ENCODE results near the gene ELL2. TPM values are rescaled to one million over a fixed set of nuclear protein-coding genes. Genes with fewer than 3 reads are reported as not detected.

Gene ELL2
- total and polyA plus RNA-seq, 2 of the 13 experiments (the other 11 are each of a cell fraction or from before 2014, with no cell fraction given): 78.9 to 97.1 TPM

- TF ChIP-seq TRAFD1 (CRISPR knock-in tag; IDR thresholded peaks at IDR 0.05; ENCODE audit: borderline replicate concordance): peak; percentile 17; the same call in 1 of the 2 replicates
- TF ChIP-seq ZNF510 (CRISPR knock-in tag; IDR thresholded peaks at IDR 0.05; ENCODE audit: low read depth): no peak
- no peak for TF ChIP-seq ZNF563 (CRISPR knock-in tag; IDR thresholded peaks at IDR 0.05)
- TF ChIP-seq CHD4 (IDR thresholded peaks at IDR 0.05; ENCODE audit: borderline replicate concordance, low read length): no peak
- no peak for TF ChIP-seq STAT6 (CRISPR knock-in tag; IDR thresholded peaks at IDR 0.05; ENCODE audit: borderline replicate concordance)
- TF ChIP-seq ZNF275 (CRISPR knock-in tag; IDR thresholded peaks at IDR 0.05; ENCODE audit: borderline replicate concordance): no peak
- TF ChIP-seq PRDM4 (CRISPR knock-in tag; IDR thresholded peaks at IDR 0.05; ENCODE audit: borderline replicate concordance): no peak
- TF ChIP-seq ZNF790 (CRISPR knock-in tag; IDR thresholded peaks at IDR 0.05; ENCODE audit: borderline replicate concordance): no peak
- TF ChIP-seq AFF4 (CRISPR knock-in tag; IDR thresholded peaks at IDR 0.05): no peak
- peak; percentile 21 to 72; a peak in 3 of 4 replicates for TF ChIP-seq EP300 (IDR thresholded peaks at IDR 0.05; ENCODE audit: low read depth in 2 of 2, low read length in 2 of 2)
- peak; percentile 67; the same call in 1 of the 2 replicates for TF ChIP-seq EP300 (CRISPR knock-in tag; IDR thresholded peaks at IDR 0.05; ENCODE audit: borderline replicate concordance)
- no peak for TF ChIP-seq ZNF17 (CRISPR knock-in tag; IDR thresholded peaks at IDR 0.05)
- TF ChIP-seq ZFP91 (CRISPR knock-in tag; IDR thresholded peaks at IDR 0.05; ENCODE audit: borderline replicate concordance): no peak
Measured at GRCh38 chr5:95861221-95861863, 100.3 kb downstream of the ELL2 start (continued).

Measured in HepG2 (cell line).